Measurements from ENCODE around the gene RALGPS1. TPM values are rescaled to one million over a fixed set of nuclear protein-coding genes. Genes with fewer than 3 reads are reported as not detected.

Gene RALGPS1
- total and polyA plus RNA-seq, 2 of the 8 experiments (the other 6 are each of a cell fraction or from before 2014, with no cell fraction given), result 20.0 to 23.5 TPM

- TF ChIP-seq, protein P1, sequence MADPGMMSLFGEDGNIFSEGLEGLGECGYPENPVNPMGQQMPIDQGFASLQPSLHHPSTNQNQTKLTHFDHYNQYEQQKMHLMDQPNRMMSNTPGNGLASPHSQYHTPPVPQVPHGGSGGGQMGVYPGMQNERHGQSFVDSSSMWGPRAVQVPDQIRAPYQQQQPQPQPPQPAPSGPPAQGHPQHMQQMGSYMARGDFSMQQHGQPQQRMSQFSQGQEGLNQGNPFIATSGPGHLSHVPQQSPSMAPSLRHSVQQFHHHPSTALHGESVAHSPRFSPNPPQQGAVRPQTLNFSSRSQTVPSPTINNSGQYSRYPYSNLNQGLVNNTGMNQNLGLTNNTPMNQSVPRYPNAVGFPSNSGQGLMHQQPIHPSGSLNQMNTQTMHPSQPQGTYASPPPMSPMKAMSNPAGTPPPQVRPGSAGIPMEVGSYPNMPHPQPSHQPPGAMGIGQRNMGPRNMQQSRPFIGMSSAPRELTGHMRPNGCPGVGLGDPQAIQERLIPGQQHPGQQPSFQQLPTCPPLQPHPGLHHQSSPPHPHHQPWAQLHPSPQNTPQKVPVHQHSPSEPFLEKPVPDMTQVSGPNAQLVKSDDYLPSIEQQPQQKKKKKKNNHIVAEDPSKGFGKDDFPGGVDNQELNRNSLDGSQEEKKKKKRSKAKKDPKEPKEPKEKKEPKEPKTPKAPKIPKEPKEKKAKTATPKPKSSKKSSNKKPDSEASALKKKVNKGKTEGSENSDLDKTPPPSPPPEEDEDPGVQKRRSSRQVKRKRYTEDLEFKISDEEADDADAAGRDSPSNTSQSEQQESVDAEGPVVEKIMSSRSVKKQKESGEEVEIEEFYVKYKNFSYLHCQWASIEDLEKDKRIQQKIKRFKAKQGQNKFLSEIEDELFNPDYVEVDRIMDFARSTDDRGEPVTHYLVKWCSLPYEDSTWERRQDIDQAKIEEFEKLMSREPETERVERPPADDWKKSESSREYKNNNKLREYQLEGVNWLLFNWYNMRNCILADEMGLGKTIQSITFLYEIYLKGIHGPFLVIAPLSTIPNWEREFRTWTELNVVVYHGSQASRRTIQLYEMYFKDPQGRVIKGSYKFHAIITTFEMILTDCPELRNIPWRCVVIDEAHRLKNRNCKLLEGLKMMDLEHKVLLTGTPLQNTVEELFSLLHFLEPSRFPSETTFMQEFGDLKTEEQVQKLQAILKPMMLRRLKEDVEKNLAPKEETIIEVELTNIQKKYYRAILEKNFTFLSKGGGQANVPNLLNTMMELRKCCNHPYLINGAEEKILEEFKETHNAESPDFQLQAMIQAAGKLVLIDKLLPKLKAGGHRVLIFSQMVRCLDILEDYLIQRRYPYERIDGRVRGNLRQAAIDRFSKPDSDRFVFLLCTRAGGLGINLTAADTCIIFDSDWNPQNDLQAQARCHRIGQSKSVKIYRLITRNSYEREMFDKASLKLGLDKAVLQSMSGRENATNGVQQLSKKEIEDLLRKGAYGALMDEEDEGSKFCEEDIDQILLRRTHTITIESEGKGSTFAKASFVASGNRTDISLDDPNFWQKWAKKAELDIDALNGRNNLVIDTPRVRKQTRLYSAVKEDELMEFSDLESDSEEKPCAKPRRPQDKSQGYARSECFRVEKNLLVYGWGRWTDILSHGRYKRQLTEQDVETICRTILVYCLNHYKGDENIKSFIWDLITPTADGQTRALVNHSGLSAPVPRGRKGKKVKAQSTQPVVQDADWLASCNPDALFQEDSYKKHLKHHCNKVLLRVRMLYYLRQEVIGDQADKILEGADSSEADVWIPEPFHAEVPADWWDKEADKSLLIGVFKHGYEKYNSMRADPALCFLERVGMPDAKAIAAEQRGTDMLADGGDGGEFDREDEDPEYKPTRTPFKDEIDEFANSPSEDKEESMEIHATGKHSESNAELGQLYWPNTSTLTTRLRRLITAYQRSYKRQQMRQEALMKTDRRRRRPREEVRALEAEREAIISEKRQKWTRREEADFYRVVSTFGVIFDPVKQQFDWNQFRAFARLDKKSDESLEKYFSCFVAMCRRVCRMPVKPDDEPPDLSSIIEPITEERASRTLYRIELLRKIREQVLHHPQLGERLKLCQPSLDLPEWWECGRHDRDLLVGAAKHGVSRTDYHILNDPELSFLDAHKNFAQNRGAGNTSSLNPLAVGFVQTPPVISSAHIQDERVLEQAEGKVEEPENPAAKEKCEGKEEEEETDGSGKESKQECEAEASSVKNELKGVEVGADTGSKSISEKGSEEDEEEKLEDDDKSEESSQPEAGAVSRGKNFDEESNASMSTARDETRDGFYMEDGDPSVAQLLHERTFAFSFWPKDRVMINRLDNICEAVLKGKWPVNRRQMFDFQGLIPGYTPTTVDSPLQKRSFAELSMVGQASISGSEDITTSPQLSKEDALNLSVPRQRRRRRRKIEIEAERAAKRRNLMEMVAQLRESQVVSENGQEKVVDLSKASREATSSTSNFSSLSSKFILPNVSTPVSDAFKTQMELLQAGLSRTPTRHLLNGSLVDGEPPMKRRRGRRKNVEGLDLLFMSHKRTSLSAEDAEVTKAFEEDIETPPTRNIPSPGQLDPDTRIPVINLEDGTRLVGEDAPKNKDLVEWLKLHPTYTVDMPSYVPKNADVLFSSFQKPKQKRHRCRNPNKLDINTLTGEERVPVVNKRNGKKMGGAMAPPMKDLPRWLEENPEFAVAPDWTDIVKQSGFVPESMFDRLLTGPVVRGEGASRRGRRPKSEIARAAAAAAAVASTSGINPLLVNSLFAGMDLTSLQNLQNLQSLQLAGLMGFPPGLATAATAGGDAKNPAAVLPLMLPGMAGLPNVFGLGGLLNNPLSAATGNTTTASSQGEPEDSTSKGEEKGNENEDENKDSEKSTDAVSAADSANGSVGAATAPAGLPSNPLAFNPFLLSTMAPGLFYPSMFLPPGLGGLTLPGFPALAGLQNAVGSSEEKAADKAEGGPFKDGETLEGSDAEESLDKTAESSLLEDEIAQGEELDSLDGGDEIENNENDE (IDR thresholded peaks at IDR 0.05; ENCODE audit: insufficient replicate concordance, low read length), result no peak
- TF ChIP-seq ATF3 (IDR thresholded peaks at IDR 0.05; ENCODE audit: insufficient read depth, low read depth, low read length) (no peak), EGR1 (IDR thresholded peaks at IDR 0.05; ENCODE audit: borderline replicate concordance, low read depth, low read length) (no peak), SIRT6 (IDR thresholded peaks at IDR 0.05; ENCODE audit: low read length) (no peak), EZH2 (IDR thresholded peaks at IDR 0.05; ENCODE audit: low read depth, low read length, severe bottlenecking) (no peak), SIX5 (IDR thresholded peaks at IDR 0.05; ENCODE audit: low read depth, low read length) (no peak), FOSL1 (IDR thresholded peaks at IDR 0.05; ENCODE audit: insufficient read depth, low read depth, low read length) (no peak), JUN (IDR thresholded peaks at IDR 0.05; ENCODE audit: low read depth, low read length) (no peak), TCF12 (IDR thresholded peaks at IDR 0.05; ENCODE audit: low read depth, low read length) (no peak), RXRA (IDR thresholded peaks at IDR 0.05; ENCODE audit: insufficient read depth, low read depth, low read length) (no peak)
Observed at GRCh38 chr9:126904586-126904985, 10.0 kb upstream of the RALGPS1 start (continued).

All from H1 (cell line).